Neural progenitor cell (in vitro differentiated cells): ENCODE measurements around the gene NGFR.

Source experiments
- CTCF ChIP-seq: fragments of 200-600 bp; sonication (generic); IDR thresholded peaks from 2 replicates; pipeline ENCODE4 v1.5.1; 2017; ENCODE audit warnings: antibody characterized with exemption, mild to moderate bottlenecking
- EZH2 ChIP-seq: fragments of 200-600 bp; sonication (generic); IDR thresholded peaks from 2 replicates; pipeline ENCODE4 v1.6.1; 2017; ENCODE audit warnings: antibody characterized with exemption, mild to moderate bottlenecking, moderate library complexity
- EZH2phosphoT487 ChIP-seq: fragments of 200-600 bp; sonication (generic); IDR thresholded peaks from 2 replicates; pipeline ENCODE4 v1.6.1; 2017; ENCODE audit warnings: antibody characterized with exemption

DNA sequence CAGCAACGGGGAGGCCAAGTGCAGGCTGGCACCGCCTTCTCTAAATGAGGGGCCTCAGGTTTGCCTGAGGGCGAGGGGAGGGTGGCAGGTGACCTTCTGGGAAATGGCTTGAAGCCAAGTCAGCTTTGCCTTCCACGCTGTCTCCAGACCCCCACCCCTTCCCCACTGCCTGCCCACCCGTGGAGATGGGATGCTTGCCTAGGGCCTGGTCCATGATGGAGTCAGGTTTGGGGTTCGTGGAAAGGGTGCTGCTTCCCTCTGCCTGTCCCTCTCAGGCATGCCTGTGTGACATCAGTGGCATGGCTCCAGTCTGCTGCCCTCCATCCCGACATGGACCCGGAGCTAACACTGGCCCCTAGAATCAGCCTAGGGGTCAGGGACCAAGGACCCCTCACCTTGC, 18.5 kb downstream of the NGFR start:
- no peak for TF ChIP-seq CTCF
- no peak for TF ChIP-seq EZH2
- TF ChIP-seq EZH2phosphoT487: no peak
